HG03558 (cell line): ENCODE results near the gene DHRS11.
"Not testable (repeated sequence)": the region's sequence is repeated elsewhere in the genome, so short reads cannot be mapped to it uniquely, and the experiment has no call there.

Experiments used
- ATAC-seq: cut with Tn5 transposase; IDR thresholded peaks from one replicate; pipeline ENCODE4 v1.9.1; 2021; ENCODE audit warnings: moderate number of reproducible peaks; ENCODE audit not compliant: unreplicated experiment; ENCODE audit errors: extremely low read depth

DHRS11 gene

DNA sequence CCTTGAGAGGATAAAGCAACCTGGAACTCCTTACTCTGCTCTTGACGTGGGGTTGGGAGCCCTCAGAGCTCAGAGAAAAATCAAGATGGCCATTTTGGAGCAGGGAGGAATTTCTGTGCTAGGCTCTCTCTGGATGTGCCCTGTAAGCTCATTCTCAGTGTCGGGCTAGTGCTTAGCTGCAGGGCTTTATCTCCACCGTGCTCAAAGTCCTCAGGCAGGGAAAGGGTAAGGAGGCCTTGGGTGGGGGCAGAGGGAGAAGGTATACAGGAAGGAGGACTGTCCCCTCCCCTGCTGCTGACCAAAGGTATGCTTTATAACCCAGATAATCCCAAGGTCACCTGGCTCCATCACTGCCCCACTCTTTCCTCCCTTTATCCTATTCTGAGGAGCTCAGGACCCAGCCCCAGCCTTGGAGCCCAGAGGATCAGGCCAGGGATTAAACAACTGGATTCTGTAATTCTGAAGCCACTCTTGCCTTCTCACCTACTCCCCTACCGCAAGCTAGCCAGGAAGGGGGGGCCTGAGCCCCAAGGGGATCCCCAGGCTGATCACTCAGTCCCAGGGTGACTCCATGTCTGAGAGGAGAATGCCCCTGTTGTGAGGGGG, 1.1 kb downstream of the DHRS11 start:
- no peak for ATAC-seq

DNA sequence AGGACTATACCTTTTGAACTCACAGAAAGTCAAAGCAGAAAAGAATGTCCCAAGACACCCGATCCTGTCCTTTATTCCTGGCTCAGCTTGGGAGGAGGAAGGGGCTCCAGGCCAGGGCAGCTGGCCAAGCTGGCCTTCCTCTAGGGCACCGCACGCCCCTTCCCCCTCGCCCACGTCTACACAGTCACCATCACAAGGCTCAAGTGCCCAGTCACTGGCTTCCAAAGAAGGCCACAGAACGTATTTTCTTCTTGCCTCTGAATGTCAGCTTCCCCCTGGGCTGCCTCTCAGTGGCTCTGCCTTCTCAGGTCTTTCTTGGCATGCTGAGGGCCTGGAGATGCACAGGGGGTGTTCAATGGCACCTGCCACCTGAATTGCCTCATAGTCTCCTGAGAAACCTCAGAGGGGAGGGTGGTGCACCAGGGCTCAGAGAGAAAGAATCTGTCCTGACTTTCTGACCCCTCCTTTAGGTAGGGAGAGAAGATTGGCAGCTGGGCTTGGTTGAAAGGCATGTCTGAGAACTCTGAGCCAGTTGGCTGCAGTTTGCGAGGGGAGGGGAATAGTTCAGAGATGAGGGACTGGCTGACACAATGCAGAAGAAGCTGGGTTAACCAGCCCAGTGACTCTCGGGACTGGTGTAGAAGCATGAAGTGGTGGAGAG, 2.1 kb downstream of the DHRS11 start:
- ATAC-seq = no peak

DNA sequence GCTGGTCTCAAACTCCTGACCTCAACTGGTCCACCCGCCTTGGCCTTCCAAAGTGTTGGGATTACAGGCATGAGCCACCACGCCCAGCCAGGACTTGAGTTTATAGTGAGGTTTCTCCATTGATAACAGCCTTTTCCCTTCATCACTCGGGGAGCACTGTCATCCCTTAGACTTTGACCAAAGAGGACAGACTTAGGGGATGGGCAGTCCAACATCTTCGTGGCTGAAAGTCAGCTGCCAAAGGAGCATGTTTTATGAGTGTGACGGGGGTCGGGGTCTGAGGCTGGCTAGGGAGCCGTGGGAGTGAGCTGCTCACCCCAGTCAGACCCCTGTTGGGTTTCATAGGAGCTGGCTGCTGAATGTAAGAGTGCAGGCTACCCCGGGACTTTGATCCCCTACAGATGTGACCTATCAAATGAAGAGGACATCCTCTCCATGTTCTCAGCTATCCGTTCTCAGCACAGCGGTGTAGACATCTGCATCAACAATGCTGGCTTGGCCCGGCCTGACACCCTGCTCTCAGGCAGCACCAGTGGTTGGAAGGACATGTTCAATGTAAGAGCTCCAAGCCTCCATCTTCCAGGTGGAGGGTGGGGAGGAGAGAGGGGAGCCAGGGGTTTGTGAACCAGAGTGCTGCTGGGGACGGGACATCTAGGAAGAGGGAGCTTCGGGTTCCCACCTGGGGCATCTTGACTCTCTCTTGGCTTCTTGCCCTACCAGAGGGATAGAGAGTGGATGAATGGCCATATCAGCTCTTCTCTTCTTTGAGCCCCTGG, 3.1 kb downstream of the DHRS11 start:
- ATAC-seq = no peak

DNA sequence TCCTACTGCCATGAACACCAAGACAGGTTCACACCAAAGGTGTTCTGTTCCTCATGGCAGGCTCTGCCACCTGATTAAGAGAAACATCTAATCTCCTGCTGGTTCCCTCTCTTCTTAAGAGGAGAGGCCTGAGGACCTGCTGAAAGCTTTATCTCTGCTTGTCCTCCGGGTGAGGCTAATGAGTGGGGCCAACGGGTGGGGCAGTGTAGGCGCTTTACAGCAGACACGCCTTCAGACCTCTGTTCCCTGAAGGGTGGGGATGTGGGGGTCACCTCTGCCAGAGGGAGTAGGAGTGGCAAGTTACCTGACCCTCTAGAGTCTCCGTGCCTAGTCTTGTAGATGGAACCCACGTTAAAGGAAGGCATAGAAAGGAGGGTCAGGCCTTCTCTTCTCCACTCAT, 5.5 kb downstream of the DHRS11 start:
- no peak for ATAC-seq

DNA sequence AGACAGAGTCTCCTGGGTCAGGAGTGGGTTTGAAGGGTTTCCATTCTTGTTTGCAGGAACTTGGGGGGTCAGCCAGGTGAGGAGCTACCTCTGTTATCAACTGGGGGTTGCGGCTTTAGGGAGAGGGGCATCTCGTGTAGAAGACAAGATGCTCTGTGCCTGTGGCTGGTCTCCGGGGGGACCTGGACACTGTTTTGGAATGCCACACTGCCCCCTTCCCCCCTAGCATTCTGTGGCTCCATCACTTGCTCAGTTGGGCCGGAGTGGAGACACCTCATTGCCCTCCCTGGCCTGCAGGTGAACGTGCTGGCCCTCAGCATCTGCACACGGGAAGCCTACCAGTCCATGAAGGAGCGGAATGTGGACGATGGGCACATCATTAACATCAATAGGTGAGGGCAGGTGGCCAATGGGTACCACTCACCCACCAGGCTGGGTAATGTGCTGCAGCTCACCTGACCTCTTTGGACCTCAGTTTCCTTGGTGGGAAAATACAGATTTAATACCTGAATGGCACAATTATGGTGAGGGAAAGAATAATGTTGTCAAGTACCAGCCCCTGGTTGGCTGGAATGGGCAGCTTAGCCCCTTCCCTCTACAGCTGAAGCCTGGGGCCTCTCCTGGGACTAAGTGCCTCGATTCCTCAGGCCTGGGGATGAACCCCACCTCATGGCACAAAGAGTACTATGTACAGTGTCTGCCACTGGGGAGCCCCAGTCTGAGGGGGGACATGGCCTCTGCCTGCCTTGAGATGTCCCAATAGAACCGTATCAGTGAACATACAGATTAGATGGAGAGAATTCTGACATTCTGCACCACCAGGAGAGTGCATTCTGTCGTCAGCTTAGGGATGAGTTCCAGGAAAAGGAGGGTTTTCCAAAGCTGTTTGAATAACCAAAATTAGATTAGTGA, 6.4 kb downstream of the DHRS11 start:
- no peak for ATAC-seq

DNA sequence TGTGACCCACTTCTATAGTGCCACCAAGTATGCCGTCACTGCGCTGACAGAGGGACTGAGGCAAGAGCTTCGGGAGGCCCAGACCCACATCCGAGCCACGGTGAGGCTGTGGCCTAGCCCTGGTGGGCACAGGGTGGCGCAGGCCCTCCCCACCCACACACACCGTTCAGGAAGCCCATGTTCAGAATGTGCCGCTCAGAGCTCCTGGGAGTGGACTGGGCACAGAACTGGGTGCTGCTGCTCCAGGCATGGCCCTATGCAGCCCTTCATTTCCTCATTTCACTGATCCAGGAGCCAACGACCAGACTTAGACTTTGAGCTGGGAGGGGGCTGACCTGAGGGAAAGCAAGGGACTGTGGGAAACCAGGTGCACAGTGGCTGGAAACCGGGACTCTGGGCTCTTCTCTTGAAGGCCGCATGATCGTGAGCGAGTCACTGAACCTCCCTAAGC, 7.3 kb downstream of the DHRS11 start:
- ATAC-seq = no peak

DNA sequence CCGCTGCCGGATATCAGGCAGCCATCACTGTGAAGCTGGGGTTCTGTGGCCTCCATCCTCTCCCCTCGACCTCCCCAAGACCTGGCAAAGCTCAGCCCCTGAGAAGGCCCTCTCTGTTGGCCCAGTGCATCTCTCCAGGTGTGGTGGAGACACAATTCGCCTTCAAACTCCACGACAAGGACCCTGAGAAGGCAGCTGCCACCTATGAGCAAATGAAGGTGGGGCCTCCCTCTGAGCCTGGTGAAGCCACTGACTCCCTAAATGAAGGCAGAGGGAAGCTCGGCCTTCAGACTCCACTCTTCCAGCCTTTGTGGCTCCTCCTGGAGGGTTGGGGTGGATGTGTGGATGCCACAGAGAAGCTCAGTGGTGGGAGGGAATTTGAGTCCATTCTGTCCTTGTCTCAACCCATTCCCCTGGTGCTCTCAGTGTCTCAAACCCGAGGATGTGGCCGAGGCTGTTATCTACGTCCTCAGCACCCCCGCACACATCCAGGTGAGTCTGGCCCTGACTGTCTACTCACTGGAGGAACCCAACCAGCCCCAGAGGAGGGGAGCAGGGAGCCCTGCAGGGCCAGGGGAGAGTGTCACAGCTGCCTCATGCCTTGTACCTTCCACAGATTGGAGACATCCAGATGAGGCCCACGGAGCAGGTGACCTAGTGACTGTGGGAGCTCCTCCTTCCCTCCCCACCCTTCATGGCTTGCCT, 8.0 kb downstream of the DHRS11 start:
- no peak for ATAC-seq

DNA sequence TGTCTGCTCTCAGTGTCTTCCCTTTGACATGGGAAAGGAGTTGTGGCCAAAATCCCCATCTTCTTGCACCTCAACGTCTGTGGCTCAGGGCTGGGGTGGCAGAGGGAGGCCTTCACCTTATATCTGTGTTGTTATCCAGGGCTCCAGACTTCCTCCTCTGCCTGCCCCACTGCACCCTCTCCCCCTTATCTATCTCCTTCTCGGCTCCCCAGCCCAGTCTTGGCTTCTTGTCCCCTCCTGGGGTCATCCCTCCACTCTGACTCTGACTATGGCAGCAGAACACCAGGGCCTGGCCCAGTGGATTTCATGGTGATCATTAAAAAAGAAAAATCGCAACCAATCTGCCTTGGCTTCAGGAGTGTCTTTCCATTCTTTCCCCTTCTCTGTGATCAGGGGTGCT, 8.8 kb downstream of the DHRS11 start:
- ATAC-seq = no peak

DNA sequence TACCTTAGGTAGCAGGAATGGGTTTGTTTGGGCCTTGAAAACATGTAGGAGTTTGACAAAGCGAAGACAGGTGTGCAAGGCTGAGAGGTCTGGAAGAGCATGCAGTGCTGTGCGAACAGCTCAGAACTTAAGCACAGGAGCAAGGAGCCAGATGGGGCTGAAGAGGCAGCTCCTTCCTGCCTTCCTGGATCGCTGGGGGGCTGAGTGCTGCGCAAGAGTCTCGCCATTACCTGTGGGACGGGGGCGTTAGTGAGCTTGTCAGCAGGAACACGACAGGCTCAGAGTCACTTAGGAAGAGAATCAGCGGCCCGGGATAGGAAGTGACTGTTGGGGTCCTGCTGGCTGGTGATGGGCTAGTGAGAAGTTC, 9.2 kb downstream of the DHRS11 start:
- no peak for ATAC-seq

DNA sequence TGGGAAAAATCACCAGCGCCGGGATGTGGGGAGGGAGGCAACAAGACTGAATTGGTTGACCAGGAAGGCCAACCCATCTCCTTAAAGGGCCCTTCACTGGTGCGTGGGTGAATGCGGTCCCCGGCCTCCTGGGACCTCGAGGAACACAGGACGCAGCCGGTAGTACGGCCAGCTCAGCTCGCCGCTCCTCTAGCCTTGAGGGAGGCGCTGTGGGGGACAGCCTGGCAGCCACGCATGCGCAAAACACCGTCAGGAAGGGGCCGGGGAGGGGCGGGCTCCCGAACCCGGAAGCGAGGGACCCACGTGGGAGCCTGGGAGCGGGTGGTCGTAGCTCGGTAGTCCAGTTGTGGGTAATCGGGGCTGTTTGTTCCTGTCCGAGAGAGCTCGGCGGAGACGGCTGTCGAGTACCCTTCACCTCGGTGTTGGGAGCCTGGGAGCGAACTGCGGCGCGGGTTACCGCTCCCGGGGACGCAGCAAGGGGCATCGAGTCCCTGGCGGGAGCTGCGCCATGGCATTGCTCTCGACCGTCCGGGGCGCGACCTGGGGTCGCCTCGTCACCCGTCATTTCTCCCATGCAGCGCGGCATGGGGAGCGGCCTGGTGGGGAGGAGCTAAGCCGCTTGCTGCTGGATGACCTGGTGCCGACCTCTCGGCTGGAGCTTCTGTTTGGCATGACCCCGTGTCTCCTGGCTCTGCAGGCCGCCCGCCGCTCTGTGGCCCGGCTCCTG, 9.8 kb downstream of the DHRS11 start, which contains the start of gene MRM1:
MRM1 (plus strand) TSS at position 281 of the 727 bp plus-strand sequence; CDS start at position 509, 228 bp downstream.
- no peak for ATAC-seq

DNA sequence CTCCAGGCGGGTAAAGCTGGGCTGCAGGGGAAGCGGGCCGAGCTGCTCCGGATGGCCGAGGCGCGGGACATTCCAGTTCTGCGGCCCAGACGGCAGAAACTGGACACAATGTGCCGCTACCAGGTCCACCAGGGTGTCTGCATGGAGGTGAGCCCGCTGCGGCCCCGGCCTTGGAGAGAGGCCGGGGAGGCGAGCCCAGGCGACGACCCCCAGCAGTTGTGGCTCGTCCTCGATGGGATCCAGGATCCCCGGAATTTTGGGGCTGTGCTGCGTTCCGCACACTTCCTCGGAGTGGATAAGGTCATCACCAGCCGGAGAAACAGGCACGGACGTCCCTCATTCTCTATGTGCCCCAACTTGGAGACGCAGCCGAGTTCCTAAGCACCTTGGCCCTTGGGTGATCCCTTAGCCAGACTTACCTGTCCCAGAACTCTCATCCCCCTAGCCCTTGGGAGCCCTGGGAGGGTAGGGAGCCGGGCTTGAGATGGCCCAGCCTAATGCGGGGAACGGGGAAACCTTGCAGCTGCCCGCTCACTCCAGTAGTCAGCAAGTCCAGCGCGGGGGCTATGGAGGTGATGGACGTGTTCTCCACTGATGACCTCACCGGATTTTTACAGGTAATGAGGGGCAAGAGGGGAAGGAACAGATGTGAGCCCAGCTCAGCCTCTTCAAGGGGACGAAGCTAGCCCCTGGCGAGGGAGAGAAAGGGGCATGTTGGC, 10.5 kb downstream of the DHRS11 start:
- no peak for ATAC-seq

DNA sequence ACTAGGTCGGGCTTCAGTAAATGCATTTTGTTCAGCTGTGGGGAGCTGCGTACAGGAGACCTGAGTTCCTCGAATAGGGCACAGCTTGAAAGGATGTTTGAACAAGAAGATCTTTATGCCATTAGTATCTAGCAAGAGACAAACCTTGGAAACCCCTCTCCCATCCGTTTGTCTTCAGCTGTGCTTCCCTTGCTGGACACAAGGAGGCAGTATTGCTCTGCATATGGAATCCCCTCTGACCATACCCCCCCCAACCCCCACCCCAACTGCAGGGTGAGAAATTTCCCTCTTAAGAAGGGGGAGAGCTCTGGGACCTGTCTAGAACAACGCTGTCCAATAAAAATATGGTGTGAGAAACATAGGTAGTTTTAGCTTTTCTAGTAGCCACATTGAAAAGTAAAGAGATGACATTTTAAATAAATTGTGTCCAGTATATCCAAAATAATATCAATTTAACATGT, 11.3 kb downstream of the DHRS11 start:
- ATAC-seq = no peak

DNA sequence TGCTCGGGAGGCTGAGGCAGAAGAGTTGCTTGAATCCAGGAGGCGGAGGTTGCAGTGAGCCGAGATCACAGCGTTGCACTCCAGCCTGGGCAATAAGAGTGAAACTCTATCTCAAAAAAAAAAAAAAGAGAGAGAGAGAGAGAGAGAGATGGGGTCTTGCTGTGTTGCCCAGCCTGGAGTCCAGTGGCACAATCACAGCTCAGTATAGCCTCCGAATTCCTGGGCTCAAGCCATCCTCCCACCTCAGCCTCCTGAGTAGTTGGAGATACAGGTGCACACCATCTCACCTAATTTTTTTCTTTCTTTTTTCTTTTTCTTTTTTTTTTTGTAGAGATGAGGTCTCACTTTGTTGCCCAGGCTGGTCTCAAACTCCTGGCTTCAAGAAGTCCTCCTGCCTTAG, 13.3 kb downstream of the DHRS11 start:
- ATAC-seq = not testable (repeated sequence)

DNA sequence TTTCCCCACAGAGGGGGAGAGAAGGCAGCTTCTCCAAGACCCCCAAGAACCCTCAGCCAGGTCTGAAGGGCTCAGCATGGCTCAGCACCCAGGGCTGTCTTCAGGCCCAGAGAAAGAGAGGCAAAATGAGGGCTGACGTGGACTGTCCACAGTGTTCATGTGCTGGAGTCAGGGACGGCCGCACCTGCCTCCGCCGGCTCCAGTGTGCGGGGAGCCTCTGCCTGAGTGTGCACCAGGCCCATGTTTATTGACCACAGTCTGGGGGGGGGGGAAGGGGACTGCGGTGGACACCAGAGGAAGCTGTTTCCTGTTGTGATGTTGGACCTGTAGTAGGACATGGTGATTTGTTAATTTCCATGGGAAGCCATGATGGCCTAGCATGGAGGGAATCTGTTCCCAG, 16.6 kb downstream of the DHRS11 start:
- no peak for ATAC-seq

DNA sequence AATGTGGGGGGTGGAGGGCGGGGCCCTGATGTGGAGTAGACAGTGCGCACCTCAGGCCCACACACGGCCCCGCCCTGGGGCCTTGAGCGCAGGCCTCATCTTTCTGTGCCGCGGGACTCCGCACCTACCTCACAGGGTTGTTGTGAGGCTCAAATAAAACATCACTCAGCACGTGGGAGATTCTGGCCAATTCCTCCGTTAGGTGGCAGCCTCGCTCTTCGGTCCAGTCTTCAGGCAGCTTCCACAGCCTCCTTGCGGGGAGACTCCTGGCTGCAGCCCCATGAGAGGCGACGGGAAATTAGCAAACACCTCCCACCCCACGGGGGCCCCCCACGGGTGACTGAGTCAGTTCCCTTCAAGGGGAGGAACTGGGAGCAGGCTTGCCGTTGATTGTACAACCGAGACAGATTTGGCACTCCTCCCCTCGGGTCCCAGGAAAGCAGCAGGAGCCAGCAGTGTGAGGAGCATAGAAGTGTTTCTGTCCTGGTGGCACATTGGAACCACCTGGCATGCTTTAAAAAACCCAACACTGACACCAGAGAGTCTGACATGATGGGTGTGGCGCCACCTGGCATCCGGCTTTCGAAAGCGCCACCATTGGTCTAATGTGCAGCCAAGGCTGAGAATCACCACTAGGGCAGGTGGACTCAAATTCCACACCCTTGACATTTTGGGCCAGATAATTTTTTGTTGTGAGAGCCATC, 17.3 kb downstream of the DHRS11 start:
- no peak for ATAC-seq

DNA sequence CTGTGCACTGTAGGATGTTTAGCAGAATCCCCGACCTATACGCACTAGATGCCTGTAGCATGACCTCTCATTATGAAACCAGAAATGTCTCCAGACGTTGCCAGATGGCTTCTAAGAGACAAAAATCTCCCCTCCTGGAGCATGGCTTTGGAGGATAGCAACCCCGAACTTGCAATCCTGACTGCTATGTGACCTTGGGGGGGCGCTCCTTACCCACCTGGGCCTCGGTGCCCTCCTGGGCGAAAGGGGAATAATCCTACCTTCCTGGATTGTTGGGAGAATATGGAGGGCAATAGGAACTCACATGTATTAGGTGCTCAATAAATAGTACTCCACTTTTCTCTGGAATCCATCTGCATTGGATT, 17.8 kb downstream of the DHRS11 start:
- ATAC-seq = no peak

DNA sequence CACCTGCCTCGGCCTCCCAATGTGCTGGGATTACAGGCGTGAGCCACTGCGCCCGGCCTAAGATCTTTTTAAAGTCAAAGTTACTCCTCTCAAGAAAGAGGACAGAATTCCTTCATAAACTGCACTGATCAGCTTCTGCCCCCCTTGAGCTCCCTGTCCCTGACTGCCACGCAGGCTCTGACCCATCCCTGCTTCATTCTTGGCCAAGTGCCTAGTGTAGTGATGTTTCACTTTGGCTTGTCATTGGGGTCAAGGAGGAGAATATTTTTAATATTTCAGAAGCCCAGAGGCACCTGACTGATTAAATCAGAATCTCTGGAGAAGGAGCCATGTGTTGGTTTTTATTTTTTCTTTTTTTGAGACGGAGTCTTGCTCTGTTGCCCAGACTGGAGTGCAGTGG, 18.8 kb downstream of the DHRS11 start:
- no peak for ATAC-seq
